Muscle of back (tissue), 13 donors: ENCODE measurements around the gene EPGN. TPM values are rescaled to one million over a fixed set of nuclear protein-coding genes. Genes with fewer than 3 reads are reported as not detected.

Experiments
- DNase-seq, 3 donors: peaks; one replicate each; pipeline versions ENCODE4 v3.0.0 to v3.0.0-alpha.2; 2013
- long read RNA-seq, 9 donors: transcript quantifications; one replicate each; lab custom pipeline, GENCODE V29; 2026
- polyA plus RNA-seq, 10 donors: library from polyadenylated mRNA; unstranded; fragments of 120-200 nt; gene quantifications; one replicate each; pipeline ENCODE4 v1.2.1, GENCODE V29; 2013; ENCODE audit not compliant: insufficient read length in 10 of 10

The EPGN gene
- 1 to 10 TPM in 1 of 10 donors, under 1 TPM in 2, not detected in 7; 0.27 to 1.4 (median 0.75) TPM for polyA plus RNA-seq
- long read RNA-seq, donor 1: 0 reads
- long read RNA-seq, donor 2: 0 reads
- long read RNA-seq, donor 3: 0 reads
- long read RNA-seq, donor 4: 0 reads
- long read RNA-seq, donor 5: 0 reads
- long read RNA-seq, donor 6: 0 reads
- long read RNA-seq, donor 7: 0 reads
- long read RNA-seq, donor 8: 0 reads
- long read RNA-seq, donor 9: 0 reads

DNA sequence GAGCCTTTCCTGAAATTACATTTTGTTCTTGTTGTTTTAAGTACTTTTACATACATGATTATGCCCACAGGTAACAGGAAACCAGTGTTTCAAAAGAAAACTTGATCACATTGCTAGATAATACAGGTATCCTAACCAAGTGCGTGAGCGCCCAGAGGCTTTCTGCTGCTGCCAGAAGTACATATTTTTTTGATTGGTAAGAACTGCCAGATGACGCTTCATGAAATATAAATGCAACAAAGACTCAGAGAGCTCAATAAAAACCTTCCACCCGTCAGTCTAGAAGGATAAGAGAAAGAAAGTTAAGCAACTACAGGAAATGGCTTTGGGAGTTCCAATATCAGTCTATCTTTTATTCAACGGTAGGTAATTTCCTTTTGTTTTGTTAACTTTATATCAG lies at the start of gene EPGN:
Gene EPGN (plus strand): TSS at position 256 of the 400 bp plus-strand sequence. CDS start 64 bp downstream, at position 320.
- no peak for DNase-seq

GRCh38 chr4:74258963-74259362 lies 49.3 kb upstream of the EPGN start:
- DNase-seq: peak; percentile 30 to 56 (median 41)

DNA sequence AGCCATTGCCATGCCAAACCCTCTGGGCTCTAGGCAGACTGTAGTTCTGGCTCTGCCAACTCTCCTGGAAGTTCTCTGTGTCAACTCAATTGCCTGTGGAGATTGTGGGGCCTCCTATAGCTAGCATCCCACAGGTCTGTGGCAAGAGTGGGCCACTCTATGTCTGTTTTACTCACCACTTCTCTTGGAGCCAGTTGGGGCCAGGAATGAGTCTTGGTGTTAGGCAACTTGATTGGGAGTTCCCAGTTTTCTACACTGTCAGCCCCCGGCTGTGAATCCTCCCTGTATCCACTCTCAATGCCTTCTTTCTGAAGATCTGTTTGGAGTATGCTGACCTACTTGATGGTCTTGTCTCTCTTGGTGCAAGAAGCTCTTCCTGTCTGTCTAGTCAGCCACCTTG lies 48.2 kb upstream of the EPGN start:
- no peak for DNase-seq

DNA sequence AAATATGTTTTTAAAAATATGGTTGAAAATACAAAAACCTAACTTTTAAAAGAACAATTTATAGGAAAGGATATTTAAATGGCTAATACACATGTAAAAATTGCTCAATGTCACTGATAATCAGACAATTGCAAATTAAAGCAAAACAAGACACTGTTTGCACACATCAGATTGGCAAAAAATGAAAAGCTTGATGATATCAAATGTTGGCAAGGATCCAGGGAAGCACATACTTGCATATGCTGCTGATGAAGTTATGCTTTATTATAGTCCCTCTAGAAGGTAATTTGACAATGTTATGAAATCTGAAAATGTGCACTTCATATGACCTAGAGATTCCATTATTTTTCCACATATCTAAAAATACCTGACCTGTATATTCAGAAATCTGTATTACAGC lies 45.7 kb upstream of the EPGN start:
- DNase-seq: peak in 1 of 3 donors; percentile 16

DNA sequence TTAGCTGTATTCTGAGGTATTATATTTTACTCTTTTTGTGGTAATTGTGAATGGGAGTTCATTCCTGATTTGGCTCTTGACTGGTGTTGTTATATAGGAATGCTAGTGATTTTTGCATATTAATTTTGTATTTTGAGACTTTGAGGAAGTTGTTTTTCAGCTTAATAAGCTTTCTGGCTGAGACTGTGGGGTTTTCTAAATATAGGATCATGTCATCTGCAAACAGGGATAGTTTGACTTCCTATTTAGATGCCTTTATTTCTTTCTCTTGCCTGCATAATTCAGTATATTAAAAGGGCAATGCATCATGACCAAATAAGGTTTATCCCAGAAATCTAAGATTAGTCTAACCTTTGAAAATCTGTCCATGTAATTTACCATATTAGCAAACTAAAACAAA lies 44.7 kb upstream of the EPGN start:
- DNase-seq: no peak

GRCh38 chr4:74266081-74266480 lies 42.2 kb upstream of the EPGN start:
- no peak for DNase-seq

DNA sequence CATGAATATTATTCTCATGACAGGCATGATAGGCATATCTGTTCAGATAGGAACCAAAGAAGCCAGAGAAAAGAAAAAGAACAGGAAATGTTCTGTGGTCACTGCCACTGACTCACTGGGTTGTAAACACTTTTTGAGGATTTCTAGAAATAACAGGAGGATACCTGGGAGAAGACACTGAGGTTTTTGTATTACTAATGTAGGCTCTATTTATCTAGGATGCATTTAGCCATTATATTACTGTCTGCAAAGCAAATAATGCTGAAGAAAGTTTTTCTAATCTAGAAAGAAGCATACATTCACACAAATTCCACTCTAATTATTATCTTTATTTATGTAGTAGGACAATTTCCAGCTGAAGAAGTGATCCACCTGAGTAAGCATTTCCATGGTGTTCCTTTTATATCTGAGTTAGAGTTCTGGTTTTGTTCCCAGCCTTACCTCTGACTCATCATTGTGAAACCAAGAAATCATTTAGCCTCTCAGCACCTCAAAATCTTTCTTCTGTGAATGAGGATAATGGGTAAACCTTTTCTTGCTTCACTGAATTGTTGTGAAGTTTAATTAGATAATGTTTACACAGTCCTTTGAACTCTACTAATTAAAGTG lies 40.2 kb upstream of the EPGN start:
- DNase-seq: no peak

DNA sequence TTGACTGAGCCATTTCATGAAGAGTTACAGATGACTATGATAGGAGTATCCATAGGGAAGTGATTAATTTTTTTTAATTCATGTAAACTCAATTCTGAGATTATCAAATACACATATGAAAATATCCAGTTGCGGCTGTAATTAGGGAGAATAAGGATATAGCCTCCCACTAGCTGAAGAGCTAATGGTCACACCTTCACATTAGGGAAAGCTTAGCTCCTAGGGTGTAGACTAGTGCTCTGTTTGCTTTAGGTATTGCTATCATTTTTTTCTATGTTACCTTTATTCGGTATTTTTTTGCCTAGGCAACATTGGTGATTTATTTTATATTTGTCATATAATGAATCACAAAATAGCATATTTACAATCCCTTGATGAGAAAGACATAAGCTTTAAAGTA lies 39.6 kb upstream of the EPGN start:
- DNase-seq: no peak

DNA sequence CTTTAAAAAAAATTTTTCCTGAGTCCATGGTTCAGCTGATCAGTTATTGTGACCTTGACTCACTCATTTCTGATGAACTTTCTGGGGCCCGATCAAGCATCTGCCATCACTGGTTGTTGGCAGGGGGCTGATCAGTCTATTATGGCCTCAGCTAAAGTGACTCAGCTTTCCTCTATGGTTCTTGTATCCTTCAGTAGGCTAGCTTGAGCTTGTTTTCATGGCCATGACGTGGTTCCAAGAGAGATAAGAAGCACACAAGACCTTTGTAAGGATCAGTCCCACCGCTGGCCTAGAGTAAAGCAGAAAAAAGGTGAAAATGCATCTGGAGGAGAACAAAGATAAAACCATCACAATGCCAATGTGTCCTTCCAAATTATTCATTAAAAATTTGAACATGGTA lies 29.8 kb upstream of the EPGN start:
- DNase-seq: no peak

GRCh38 chr4:74279716-74280115 lies 28.6 kb upstream of the EPGN start:
- no peak for DNase-seq

DNA sequence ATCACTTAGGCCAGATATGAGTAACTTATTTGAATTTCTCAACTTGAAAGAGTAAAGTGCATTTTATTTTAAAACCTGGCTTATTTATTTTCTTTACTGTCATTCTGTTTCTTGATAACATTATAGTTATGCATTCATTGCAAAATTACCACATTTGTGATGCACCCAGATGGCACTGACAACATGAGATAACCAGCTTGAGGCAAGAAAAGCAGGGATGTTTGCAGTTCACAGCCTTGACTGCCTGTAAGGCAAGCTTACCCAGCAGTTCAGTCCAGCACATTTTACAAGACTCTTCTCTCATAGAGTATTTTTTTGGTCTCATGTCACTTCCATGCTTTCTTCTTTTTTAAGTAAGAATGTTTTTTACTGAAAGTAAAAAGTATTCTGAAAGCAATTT lies 25.3 kb upstream of the EPGN start:
- no peak for DNase-seq

DNA sequence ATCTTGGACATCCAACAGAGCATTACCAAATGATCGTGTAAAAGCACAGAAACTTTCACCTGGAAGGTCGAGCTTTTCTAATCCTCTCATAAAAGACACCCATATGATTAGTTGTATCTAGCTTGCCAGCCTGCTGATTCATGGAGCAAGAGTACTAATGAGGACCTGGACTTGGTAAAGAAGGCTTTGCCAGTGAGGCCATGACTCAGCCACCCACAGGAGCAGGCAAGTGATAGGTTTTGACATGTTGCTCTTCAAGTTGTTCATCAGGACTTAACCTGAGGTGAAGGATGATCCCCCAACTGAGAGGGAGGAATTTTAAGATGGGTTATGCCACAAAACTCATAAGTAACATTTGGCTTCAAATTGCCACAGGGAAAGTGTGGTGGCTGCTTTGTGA lies 24.7 kb upstream of the EPGN start:
- no peak for DNase-seq

GRCh38 chr4:74284053-74284452 lies 24.2 kb upstream of the EPGN start:
- DNase-seq: peak in 1 of 3 donors; percentile 30

DNA sequence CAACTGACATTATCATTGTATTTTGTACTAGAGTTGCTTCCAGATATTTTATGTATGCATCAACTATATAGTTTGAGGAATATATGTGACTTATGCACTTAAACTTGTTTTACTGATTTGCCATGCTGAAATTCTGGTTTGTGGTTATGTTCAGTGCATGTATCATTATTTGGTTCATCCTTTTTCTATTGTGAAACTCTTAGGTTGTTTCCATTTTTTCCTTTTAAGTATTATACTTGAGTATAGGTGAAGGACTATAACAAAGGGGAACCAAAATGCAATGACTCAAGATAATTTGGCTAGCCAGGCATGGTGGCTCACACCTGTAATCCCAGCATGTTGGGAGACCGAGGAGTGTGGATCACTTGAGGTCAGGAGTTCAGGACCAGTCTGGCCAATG lies 21.1 kb upstream of the EPGN start:
- DNase-seq: no peak

DNA sequence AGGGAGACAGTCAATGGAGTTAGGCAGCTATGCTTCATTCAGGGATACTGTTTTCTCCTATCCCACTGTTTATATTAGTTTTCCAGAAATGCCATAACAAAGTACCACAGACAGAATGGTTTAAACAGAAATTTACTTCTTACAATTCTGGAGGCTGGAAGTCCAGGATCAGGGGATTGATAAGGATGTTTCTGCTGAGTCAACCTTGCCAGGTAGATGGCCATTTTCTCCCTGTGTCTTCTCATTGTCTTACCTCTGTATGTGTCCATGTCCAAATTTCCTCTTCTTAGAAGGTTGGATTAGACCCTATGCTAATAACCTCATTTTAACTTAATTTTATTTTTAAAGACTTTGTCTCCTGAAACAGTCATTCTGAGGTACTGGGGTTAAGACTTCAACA lies 20.5 kb upstream of the EPGN start:
- DNase-seq: no peak

GRCh38 chr4:74291471-74291870 lies 16.8 kb upstream of the EPGN start:
- peak in 2 of 3 donors; percentile 31 to 77 for DNase-seq

GRCh38 chr4:74292111-74292870 lies 16.0 kb upstream of the EPGN start:
- no peak for DNase-seq

GRCh38 chr4:74293558-74293957 lies 14.7 kb upstream of the EPGN start:
- DNase-seq: peak in 1 of 3 donors; percentile 37

DNA sequence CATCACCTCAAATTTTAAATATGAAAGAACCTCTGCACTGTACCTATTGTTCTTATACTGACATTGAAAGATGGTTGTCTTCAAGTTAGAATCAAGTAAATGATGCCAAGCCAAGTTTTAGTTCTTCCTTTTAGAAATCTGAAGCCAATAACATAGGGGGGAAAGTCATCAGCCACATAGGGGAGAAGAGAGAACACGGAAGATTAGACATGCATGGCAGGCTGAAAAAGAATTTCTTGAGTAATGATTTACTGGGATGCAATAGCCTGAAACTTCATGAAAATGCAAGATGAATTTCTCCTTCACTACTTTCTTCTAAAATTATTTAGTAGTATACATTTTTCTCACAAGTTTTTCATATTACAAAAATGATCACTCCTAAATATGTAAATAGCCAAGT lies 13.6 kb upstream of the EPGN start:
- no peak for DNase-seq

DNA sequence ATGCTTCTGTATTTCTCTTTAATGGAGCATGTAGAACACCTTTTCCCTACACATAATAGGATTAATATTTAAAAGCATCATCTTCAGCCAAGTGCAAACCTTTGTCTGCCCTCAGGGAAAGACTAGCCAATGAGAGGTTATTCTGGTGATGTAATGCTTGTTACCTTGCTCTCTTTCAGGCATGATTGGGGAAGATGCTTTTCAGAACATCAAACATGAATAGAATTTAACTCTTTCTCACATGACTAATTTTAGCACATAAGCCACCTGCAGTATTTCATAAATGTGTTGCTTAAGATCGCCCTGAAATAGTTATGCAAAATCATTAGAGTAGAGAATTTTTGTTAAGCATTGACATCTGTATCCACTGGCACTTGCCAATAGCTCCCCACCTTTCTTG lies 10.7 kb upstream of the EPGN start:
- no peak for DNase-seq

- DNase-seq: no peak
Measured at GRCh38 chr4:74304095-74304625, 4.1 kb upstream of the EPGN start.

DNA sequence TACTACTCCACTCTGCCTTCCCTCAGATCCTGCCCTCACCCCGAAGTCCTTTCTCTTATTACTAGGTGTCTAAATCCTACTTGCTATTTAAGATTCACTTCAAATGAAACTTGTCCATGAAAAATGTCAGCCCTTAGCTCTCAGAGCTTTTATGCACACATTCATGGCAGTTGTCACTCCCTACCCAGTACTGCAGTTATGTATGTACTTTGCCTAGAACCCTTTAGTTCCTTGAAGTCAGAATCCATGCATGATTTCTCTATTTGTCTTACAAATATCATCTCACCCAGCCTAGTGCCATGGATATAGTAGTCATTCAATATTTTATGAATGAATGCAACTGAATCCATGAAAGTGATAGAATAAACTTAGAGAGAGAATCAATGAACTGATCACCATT lies 3.3 kb upstream of the EPGN start:
- DNase-seq: no peak

DNA sequence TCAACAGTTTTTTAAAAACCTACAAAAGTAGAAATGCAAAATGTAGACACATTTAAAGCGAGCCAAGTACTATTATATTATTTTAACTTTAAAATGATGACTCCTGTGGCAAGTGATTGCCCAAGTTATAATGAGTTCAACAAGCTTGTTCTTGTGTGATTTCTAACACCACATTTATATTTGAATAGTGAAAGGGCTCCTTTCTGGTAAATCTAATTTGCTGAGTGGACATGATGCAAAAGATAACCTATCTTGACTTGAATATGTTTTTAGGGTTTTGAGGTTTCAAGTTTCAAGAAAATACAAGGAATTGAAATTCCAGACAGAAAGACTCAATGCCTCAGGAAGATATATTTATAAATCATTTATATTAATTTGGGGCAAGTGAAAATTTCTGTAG lies 1.1 kb upstream of the EPGN start:
- DNase-seq: no peak
